ENCODE data around the gene GNPTAB. TPM values are rescaled to one million over a fixed set of nuclear protein-coding genes. Genes with fewer than 3 reads are reported as not detected.
A peak's percentile ranks its signal among the peaks of the same experiment; 100 is the strongest.
"Not testable (repeated sequence)": the region's sequence is repeated elsewhere in the genome, so short reads cannot be mapped to it uniquely, and the experiment has no call there.

GNPTAB gene
- total RNA-seq: 10 to 100 TPM; 57.4 to 68.7 TPM

DNA sequence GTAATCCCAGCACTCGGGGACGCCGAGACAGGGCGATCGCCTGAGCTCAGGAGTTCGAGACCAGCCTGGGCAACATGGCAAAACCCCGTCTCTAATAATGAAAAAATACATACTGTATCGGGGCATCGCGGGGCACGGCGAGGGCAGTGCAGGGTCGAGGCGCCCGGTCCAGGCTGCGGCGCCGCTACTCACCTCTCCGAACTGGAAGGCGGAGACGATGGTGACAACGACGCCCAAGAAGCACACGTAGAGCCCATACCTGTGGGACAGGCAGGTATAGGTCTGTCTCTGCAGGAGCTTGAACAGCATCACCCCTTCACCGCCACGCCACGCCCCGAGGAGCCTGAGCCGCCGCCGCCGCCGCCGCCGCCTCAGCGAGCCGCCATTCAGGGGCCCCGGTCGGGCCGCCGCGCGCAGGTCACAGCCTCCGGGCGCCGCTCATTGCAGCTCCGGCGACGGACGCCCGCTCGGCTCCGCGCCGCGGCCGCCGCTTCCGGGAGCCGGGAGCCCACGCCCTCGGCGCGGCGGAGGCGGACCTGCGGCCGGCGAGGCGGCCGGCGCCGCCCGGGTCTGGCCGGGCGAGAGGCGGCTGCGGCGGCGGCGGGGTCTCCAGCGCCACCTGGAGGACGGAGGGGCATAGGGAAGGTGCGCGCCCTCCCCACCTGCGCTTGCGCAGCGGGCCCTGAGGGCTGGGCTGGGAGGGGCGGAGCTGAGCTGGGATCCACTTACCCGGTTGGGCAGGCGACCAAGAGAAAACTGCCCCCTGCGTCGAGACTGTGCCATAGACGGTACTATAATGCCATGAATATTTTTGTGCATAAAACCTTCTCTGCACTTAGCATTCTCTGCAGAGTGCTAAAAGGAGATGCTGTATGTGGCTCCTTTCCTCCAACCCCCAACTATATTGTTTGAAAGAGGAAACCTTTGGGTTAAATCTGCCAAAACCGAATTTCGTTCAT lies at the start of gene GNPTAB:
GNPTAB (minus strand) TSS at position 593 of the 959 bp plus-strand sequence; CDS start at position 309, 284 bp downstream.
- Mint-ChIP-seq H3K27ac (peak within 1 kb of the TSS; percentile 97), H3K4me1 (peaks cover 46% of the 10 kb centered on the region), H3K4me3 (peak within 1 kb of the TSS; percentile 99), H3K27me3 (no peaks in the 10 kb centered on the region), H3K36me3 (ENCODE audit: low read depth) (peaks cover 4% of the 10 kb centered on the region), H3K9me3 (no peaks in the 10 kb centered on the region)
- peak; percentile 95 for DNase-seq
- POLR2A ChIA-PET: interaction anchor here (1.2 to 1.6 kb wide), 2 partner anchors 51 to 57 kb away, joined by 3 to 5 read pairs; no protein-coding TSS in a partner anchor
- CTCF ChIA-PET: interaction anchor here (0.6 to 5.7 kb wide), 31 partner anchors 9 to 1598 kb away, joined by 3 to 61 read pairs (median 4); no protein-coding TSS in a partner anchor

DNA sequence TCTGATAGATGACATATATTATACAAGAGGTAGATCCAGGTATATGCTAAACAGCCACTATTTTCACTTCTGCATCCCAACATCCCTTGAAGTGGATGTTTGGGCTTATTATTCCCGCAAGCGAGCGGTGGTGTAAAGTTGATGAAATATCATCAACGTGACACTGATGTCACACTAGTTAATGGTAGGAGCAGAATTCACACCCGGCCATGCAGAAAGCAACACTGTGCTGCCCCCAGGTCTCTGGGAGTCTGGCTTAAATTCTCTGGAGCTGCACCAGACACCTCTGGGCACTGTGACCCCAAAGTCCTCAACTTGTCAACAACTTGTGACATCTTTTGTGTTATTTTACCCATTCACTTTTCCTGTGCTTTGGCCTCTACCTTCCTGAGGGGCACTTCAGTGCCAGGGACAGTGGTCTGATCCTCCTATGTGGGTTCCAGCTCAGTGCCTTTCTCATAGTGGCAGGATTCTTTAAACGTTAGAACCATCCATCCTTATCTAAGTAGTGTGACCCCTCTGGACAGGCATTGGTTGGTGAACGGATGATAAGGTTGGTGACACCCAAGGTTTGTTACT lies 47.6 kb upstream of the GNPTAB start:
- ChIA-PET POLR2A (no interaction called here), CTCF (no interaction called here)
- Mint-ChIP-seq H3K4me1 (peaks cover 14% of the 10 kb centered on the region), H3K4me3 (peak overlapping the region; percentile 75), H3K36me3 (ENCODE audit: low read depth) (peaks cover 5% of the 10 kb centered on the region), H3K27ac (peak overlapping the region; percentile 83), H3K9me3 (no peaks in the 10 kb centered on the region), H3K27me3 (peaks cover 7% of the 10 kb centered on the region)
- no peak for DNase-seq

DNA sequence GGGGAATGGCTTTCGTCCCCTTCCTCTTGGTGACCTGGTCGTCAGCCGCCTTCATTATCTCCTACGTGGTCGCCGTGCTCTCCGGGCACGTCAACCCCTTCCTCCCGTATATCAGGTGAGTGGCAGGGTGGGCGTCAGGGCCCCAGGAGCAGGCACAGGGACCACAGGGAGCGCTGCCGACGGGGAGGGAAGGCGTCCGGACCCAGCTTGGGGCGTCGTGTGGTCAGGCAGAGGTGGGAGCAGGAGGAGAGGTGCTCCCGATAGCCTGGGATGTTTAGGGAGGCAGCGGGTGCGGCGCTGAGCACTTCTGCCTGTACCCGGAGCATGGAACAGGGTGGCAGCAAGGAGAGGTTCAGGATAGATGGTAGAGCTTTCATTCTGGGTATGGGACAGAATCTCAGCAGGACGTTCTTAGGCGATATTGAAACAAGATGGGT lies 47.1 kb upstream of the GNPTAB start:
- CTCF ChIA-PET: no interaction called here

DNA sequence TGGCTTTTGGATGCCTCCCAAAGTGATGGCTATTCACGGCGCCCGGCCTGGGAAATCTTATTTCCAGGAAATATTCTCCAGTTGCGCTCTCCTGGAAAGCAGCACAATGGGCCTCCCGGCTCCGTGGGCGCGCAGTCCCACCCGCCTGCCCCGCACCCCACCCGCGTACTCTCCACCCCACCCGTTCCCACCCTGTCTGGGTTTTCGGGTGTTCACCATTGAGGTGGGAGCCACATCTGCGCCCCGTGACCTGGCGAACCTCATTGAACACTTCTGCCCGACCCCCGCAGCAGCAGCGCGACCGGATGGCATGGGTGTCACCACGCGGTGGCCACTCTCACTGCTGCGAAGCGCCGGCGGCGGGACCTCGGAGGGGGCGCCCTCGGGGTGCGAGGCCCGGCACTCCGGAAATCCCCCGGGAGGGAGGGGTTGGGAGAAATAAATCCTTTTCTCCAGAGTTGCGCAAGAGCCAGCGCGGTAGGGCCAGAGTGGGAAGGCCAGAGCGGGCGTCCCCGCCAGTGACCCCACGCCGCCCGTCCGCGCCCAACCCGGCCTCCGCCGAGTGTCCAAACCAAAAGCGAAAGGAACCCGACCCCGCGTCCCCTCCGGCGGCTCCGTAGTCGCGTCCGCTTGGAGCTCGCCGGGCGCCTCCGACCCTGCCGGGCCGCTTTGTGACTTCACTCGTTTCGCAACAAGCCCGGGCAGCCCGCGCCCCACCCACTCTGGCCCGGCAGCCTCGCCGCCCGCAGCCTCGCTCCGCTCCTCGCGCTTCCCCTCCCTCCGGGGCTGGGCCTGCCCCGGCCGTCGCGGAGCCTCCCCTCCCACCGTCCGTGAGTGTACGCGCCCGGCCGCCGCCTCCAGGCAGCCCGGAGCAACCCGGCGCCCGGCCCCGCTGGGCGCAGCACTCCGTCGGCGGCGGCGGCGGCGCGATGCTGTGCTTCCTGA lies 46.4 kb upstream of the GNPTAB start, which contains the start of gene DRAM1:
DRAM1 (plus strand) TSS at position 720 of the 945 bp plus-strand sequence; CDS start at position 930, 210 bp downstream.
- H3K27me3 Mint-ChIP-seq: peaks cover 7% of the 10 kb centered on the region
- no peaks in the 10 kb centered on the region for H3K9me3 Mint-ChIP-seq
- peak within 1 kb of the TSS; percentile 75 for H3K4me3 Mint-ChIP-seq
- DNase-seq: peak; percentile 74
- ChIA-PET POLR2A (no interaction called here), CTCF (no interaction called here)
- H3K27ac Mint-ChIP-seq: peak within 1 kb of the TSS; percentile 83
- peaks cover 14% of the 10 kb centered on the region for H3K4me1 Mint-ChIP-seq
- H3K36me3 Mint-ChIP-seq (ENCODE audit: low read depth): peaks cover 5% of the 10 kb centered on the region

More for the DNA sequence above, 47.1 kb upstream of the GNPTAB start:
- peak overlapping the region; percentile 83 for H3K27ac Mint-ChIP-seq
- no peak for DNase-seq
- H3K27me3 Mint-ChIP-seq: peaks cover 7% of the 10 kb centered on the region
- H3K4me1 Mint-ChIP-seq: peaks cover 14% of the 10 kb centered on the region
- H3K4me3 Mint-ChIP-seq: peak overlapping the region; percentile 75
- peaks cover 5% of the 10 kb centered on the region for H3K36me3 Mint-ChIP-seq (ENCODE audit: low read depth)
- no peaks in the 10 kb centered on the region for H3K9me3 Mint-ChIP-seq
- POLR2A ChIA-PET: no interaction called here

DNA sequence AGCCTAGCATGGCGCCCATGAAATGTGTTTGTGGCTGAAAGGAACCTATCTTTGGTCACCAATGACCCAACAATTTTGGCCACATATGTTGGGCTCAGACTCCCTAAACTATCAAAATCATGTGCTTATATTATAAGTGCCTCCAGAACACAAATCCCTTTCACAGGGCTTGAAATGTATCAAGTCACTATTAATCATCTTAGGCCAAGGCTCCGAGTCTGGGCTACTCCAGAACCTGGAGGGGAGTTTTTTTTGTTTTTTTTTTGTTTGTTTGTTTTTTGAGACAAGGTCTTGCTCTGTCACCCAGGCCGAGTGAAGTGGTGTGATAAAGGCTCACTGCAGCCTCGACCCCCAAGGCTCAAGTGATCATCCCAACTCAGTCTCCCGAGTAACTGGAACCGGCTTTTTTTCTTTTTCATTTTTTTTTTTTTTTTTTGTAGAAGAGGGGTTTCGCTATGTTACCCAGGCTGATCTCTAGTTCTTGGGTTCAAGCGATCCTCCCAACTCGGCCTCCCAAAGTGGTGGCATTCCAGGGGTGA lies 45.6 kb upstream of the GNPTAB start:
- Mint-ChIP-seq H3K27ac (peak overlapping the region; percentile 83), H3K4me1 (peaks cover 14% of the 10 kb centered on the region)

DNA sequence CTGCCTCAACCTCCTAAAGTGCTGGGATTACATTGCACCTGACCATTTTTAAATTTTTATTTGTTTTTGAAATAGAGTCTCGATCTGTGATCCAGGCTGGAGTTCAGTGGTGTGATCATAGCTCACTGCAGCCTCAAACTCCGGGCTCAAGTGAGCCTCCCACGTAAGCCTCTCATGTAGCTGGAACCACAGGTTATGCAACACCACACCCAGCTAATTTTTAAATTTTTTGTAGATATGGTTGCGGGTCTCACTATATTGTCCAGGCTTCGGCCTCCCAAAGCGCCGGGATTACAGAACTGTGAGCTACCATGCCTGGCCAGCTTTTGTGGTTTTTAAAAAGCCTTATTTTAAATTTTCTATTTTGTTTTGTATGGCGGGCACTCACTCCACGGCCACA lies 44.4 kb upstream of the GNPTAB start:
- peaks cover 3% of the 10 kb centered on the region for H3K36me3 Mint-ChIP-seq (ENCODE audit: low read depth)
- peaks cover 4% of the 10 kb centered on the region for H3K27me3 Mint-ChIP-seq
- CTCF ChIA-PET: interaction anchor here (0.9 to 1.6 kb wide), 3 partner anchors 32 to 183 kb away, joined by 3 to 4 read pairs (median 3); partner anchors contain the start of gene GNPTAB
- H3K4me3 Mint-ChIP-seq: no peak overlapping the region
- H3K9me3 Mint-ChIP-seq: no peaks in the 10 kb centered on the region
- peaks cover 14% of the 10 kb centered on the region for H3K4me1 Mint-ChIP-seq
- no peak overlapping the region for H3K27ac Mint-ChIP-seq
- POLR2A ChIA-PET: no interaction called here
- no peak for DNase-seq

More for the DNA sequence above, 45.6 kb upstream of the GNPTAB start:
- CTCF ChIA-PET: interaction anchor here (0.5 kb wide), 1 partner anchor 9 kb away, joined by 4 read pairs; no protein-coding TSS in a partner anchor
- Mint-ChIP-seq H3K27me3 (peaks cover 5% of the 10 kb centered on the region), H3K36me3 (ENCODE audit: low read depth) (peaks cover 5% of the 10 kb centered on the region), H3K4me3 (peak overlapping the region; percentile 75), H3K9me3 (no peaks in the 10 kb centered on the region)
- POLR2A ChIA-PET: no interaction called here
- DNase-seq: no peak

DNA sequence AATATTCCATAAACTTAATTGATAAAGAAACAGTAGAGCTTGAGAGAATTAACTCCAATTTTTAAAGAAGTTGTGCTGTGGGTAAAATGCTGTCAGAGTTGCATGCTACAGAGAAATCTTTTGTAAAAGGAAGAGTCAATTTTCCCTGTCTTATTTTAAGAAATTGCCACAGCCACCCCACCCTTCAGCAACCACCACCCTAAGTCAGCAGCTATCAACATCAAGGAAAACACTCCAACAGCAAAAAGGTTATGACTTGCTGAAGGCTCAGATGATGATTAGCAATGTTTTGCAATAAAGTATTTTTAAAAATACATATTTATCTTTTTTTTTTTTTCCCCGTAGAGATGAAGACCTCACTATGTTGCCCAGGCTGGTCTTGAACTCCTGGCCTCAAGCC lies 40.2 kb upstream of the GNPTAB start:
- ChIA-PET CTCF (interaction anchor here (0.6 to 1.0 kb wide), 4 partner anchors 69 to 659 kb away, joined by 3 to 5 read pairs (median 4); no protein-coding TSS in a partner anchor), POLR2A (no interaction called here)
- DNase-seq: no peak
- H3K4me1 Mint-ChIP-seq: peaks cover 2% of the 10 kb centered on the region
- H3K27me3 Mint-ChIP-seq: peaks cover 2% of the 10 kb centered on the region
- peaks cover under 1% of the 10 kb centered on the region for H3K9me3 Mint-ChIP-seq
- H3K36me3 Mint-ChIP-seq (ENCODE audit: low read depth): no peaks in the 10 kb centered on the region
- no peak overlapping the region for H3K27ac Mint-ChIP-seq
- H3K4me3 Mint-ChIP-seq: no peak overlapping the region

DNA sequence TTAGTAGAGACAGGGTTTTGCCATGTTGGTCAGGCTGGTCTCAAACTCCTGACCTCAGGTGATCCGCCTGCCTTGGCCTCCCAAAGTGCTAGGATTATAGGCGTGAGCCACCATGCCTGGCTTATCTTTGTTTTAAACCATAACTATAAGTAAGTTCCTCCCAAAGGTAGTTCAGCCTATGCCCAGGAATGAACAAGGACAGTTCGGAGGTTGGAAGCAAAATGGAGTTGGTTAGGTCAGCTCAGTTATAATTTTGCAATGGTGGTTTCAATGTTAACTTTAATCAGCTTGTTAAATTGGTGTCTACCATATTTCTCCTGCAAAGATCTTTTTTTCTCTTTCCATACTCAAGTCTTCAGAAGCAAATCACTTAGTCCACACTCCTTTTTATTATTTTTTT lies 36.9 kb upstream of the GNPTAB start:
- H3K4me1 Mint-ChIP-seq; H3K9me3 Mint-ChIP-seq; DNase-seq; H3K36me3 Mint-ChIP-seq (ENCODE audit: low read depth); POLR2A ChIA-PET; H3K27me3 Mint-ChIP-seq; H3K4me3 Mint-ChIP-seq; CTCF ChIA-PET; H3K27ac Mint-ChIP-seq: not testable (repeated sequence)

DNA sequence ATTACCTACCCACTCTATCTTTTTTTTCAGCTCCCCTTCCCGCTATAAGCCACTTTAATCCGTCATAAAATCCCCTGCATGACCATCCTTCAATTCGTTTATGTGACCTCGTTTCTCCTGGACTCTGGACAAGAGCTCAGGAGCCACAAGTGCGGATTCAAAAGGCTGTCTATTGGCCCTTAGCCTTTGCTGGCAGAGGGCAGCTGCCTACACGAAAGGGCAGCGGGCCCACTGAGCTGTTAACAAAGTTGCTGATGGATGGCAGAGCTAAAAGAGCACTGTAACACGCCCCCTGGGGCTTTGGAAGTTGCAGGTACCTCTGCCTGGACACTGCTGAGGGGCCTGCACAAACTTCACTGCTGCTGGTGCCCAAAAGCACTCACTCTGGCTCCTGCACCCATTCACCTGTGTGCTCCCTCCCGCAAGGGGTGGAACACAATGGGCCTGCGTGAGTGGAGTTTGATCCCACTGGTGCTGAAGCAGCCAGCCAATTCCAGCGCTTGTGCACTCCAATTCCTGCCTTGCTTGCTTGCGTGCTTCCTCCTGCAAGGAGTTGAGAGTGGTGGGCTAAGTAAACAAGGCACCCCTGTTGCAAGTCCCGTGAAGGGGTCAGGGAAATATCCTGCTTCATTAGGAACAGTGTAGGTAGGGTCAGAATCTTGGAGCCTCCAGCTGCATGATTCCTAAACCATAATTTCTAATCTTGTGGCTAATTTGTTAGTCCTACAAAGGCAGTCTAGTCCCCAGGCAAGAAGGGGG lies 36.0 kb upstream of the GNPTAB start:
- Mint-ChIP-seq H3K27ac (no peak overlapping the region), H3K4me1 (peaks cover 3% of the 10 kb centered on the region), H3K27me3 (peaks cover 2% of the 10 kb centered on the region), H3K9me3 (peaks cover 10% of the 10 kb centered on the region), H3K4me3 (no peak overlapping the region), H3K36me3 (ENCODE audit: low read depth) (no peaks in the 10 kb centered on the region)
- no peak for DNase-seq
- CTCF ChIA-PET: interaction anchor here (0.6 to 0.9 kb wide), 2 partner anchors 11 to 468 kb away, joined by 3 to 4 read pairs; no protein-coding TSS in a partner anchor
- POLR2A ChIA-PET: no interaction called here

DNA sequence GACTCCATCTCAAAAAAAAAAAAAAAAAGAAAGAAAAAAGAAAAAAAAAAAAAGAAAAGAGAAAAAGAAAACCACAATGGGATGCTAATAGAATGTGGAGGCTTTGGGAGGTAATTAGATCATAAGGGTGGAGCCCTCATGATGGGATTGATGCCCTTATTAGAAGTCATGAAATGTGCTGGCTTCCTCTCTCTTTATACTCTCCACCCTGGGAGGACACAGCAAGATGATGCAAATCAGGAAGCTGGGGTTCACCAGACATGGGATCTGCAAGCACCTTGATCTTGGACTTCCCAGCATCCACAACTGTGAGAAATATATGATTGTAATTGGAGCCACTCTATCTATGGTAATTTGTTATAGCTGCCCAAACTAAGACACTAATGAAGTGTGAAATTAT lies 33.2 kb upstream of the GNPTAB start:
- H3K4me1 Mint-ChIP-seq: peaks cover 6% of the 10 kb centered on the region
- H3K9me3 Mint-ChIP-seq: peaks cover 10% of the 10 kb centered on the region
- CTCF ChIA-PET: interaction anchor here (0.7 to 2.7 kb wide), 5 partner anchors 9 to 88 kb away, joined by 3 to 6 read pairs (median 4); partner anchors contain the start of gene GNPTAB
- DNase-seq: no peak
- H3K4me3 Mint-ChIP-seq: no peak overlapping the region
- no peaks in the 10 kb centered on the region for H3K27me3 Mint-ChIP-seq
- POLR2A ChIA-PET: no interaction called here
- H3K27ac Mint-ChIP-seq: no peak overlapping the region
- no peaks in the 10 kb centered on the region for H3K36me3 Mint-ChIP-seq (ENCODE audit: low read depth)

DNA sequence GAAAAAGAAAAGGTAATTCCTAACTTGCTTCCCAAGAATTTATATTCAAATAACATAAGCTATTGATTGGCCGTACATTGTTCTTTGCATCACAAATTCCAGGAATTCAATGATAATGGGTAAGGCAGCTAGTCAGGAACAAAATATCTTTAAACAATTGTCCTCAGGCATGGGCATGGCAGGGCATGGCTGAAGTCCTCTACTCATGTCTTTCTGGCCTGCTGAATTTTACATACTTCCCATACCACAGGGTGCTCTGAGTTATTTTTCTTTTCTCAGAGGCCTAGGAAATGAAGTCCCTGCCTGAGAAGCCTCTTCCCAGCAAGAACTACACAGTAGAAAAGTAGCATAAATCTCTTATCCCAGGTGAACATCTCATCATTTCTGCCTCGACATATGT lies 31.5 kb upstream of the GNPTAB start:
- ChIA-PET CTCF (interaction anchor here (1.5 to 2.7 kb wide), 2 partner anchors 11 to 20 kb away, joined by 3 to 6 read pairs; no protein-coding TSS in a partner anchor), POLR2A (no interaction called here)
- peaks cover 6% of the 10 kb centered on the region for H3K4me1 Mint-ChIP-seq
- no peak overlapping the region for H3K27ac Mint-ChIP-seq
- no peaks in the 10 kb centered on the region for H3K36me3 Mint-ChIP-seq (ENCODE audit: low read depth)
- peaks cover 10% of the 10 kb centered on the region for H3K9me3 Mint-ChIP-seq
- no peaks in the 10 kb centered on the region for H3K27me3 Mint-ChIP-seq
- H3K4me3 Mint-ChIP-seq: no peak overlapping the region
- no peak for DNase-seq

Measured in activated CD4-positive, alpha-beta T cell treated with anti-CD3 and anti-CD28 coated beads, Interleukin-2, amount 10 ng/mL, durations not matched to agents 7 days and 5 days (primary cell).